K562 (cell line): ENCODE data around the gene TUBA1B. TPM values are rescaled to one million over a fixed set of nuclear protein-coding genes. Genes with fewer than 3 reads are reported as not detected.

Experiments used
- BCOR ChIP-seq: fragments of 450-650 bp; IDR thresholded peaks from 2 replicates; pipeline ENCODE4 v1.6.1; 2016
- EP300 ChIP-seq: IDR thresholded peaks from 2 replicates; pipeline ENCODE4 v1.6.1; 2012; ENCODE audit warnings: low read length, improper control_type of control experiment
- FOXK1 ChIP-seq: sonication (generic); formaldehyde crosslinking; IDR thresholded peaks from 2 replicates; pipeline ENCODE4 v1.8.0; 2022; ENCODE audit warnings: missing genetic modification reagents, mild to moderate bottlenecking, borderline replicate concordance
- FOXK2 ChIP-seq, 2 experiments: fragments of 450-650 bp; IDR thresholded peaks in 1 of 2; conservative IDR thresholded peaks in 1 of 2; 2 replicates each; pipeline ENCODE4 v1.6.1; 2016; ENCODE audit warnings: low read depth in 2 of 2, mild to moderate bottlenecking in 1 of 2
- KDM1A ChIP-seq, 2 experiments: fragments of 450-650 bp; IDR thresholded peaks; 2 replicates each; pipeline ENCODE4 v1.6.1; 2016; ENCODE audit warnings: mild to moderate bottlenecking in 2 of 2
- MAFF ChIP-seq: IDR thresholded peaks from 2 replicates; pipeline ENCODE4 v1.6.1; 2012; ENCODE audit warnings: low read length, improper control_type of control experiment
- MED1 ChIP-seq: sonication (generic); formaldehyde crosslinking; IDR thresholded peaks from 2 replicates; pipeline ENCODE4 v1.8.1; 2023; ENCODE audit warnings: missing genetic modification reagents, borderline replicate concordance
- MTA2 ChIP-seq: fragments of 450-650 bp; IDR thresholded peaks from 2 replicates; pipeline ENCODE4 v1.6.1; 2016; ENCODE audit warnings: low read depth
- RAD21 ChIP-seq, 2 experiments: fragments of 250-450 bp in 1 of 2; fragments of 450-650 bp in 1 of 2; sonication (Bioruptor Pico) in 1 of 2; formaldehyde crosslinking in 1 of 2; IDR thresholded peaks in 1 of 2; conservative IDR thresholded peaks in 1 of 2; 2 replicates each; pipeline versions ENCODE4 v1.4.0 to v1.8.0; 2020 to 2022; ENCODE audit warnings: mild to moderate bottlenecking in 2 of 2, moderate library complexity in 1 of 2
- RAD51 ChIP-seq: fragments of 450-650 bp; IDR thresholded peaks from 2 replicates; pipeline ENCODE4 v1.7.1; 2016; ENCODE audit warnings: low read depth, mild to moderate bottlenecking, borderline replicate concordance
- SAFB ChIP-seq: fragments of 200-400 bp; formaldehyde crosslinking; IDR thresholded peaks from 2 replicates; pipeline ENCODE4 v1.6.1; 2017; ENCODE audit warnings: low read depth, low read length, borderline replicate concordance
- SMARCE1 ChIP-seq: fragments of 450-650 bp; IDR thresholded peaks from 2 replicates; pipeline ENCODE4 v1.7.1; 2016; ENCODE audit warnings: mild to moderate bottlenecking
- SPI1 ChIP-seq: IDR thresholded peaks from 2 replicates; pipeline ENCODE4 v1.6.1; 2011; ENCODE audit warnings: low read depth, low read length, control low read depth, borderline replicate concordance
- WHSC1 ChIP-seq: IDR thresholded peaks from one replicate; pipeline ENCODE4 v1.6.1; 2012; ENCODE audit warnings: low read length, control low read depth, inconsistent platforms
- ZKSCAN3 ChIP-seq: fragments of 250-450 bp; sonication (Bioruptor Pico); IDR thresholded peaks from 2 replicates; pipeline ENCODE4 v1.4.0; 2020
- ZNF224 ChIP-seq: sonication (generic); formaldehyde crosslinking; IDR thresholded peaks from 2 replicates; pipeline ENCODE4 v1.8.0; 2022; ENCODE audit warnings: mild to moderate bottlenecking, missing genetic modification reagents
- ZNF324 ChIP-seq: fragments of 250-450 bp; sonication (Bioruptor Pico); IDR thresholded peaks from 2 replicates; pipeline ENCODE4 v1.4.0; 2020; ENCODE audit warnings: mild to moderate bottlenecking
- ZNF644 ChIP-seq: fragments of 200-800 bp; sonication (Bioruptor generic); IDR thresholded peaks from 2 replicates; pipeline ENCODE4 v1.6.1; 2016; ENCODE audit warnings: low read depth, missing genetic modification characterization, missing compliant biosample characterization
- ZNF830 ChIP-seq: fragments of 250-450 bp; sonication (Bioruptor Pico); IDR thresholded peaks from 2 replicates; pipeline ENCODE4 v1.5.0; 2021; ENCODE audit warnings: mild to moderate bottlenecking
- polyA plus RNA-seq, 8 experiments: library from polyadenylated mRNA; depleted of rRNA in 4 of 8; stranded (reverse) in 5 of 8; unstranded in 3 of 8; fragments of >200 nt; fragmentation: Nextera tagmentation in 2 of 8; fragmentation: Illumina TruSeq in 1 of 8; extraction: Ambion mirVana in 2 of 8; extraction: Trizol in 1 of 8; gene quantifications; 2 replicates each; pipeline versions ENCODE4 v1.2.1 to v1.2.3, GENCODE V29; 2011 to 2014; ENCODE audit warnings: inconsistent platforms in 1 of 8, missing spikeins in 1 of 8
- total RNA-seq, 7 experiments: library from RNA; depleted of rRNA in 6 of 7; stranded (reverse); fragments of >200 nt in 6 of 7; fragmentation: Illumina TruSeq in 2 of 7; extraction: Trizol in 2 of 7; gene quantifications; 2 replicates each; pipeline versions ENCODE4 v1.2.1 to v1.2.3, GENCODE V29; 2011 to 2021; ENCODE audit warnings: low replicate concordance in 1 of 7
- TF ChIP-seq, protein P1 (sequence below): fragments of 250-450 bp; sonication (Bioruptor Pico); IDR thresholded peaks from 2 replicates; pipeline ENCODE4 v1.8.0; 2021; ENCODE audit warnings: moderate library complexity, mild to moderate bottlenecking, inconsistent platforms
- TF ChIP-seq, protein P2 (sequence below): fragments of 250-450 bp; sonication (Bioruptor Pico); IDR thresholded peaks from 2 replicates; pipeline ENCODE4 v1.5.0; 2021; ENCODE audit warnings: mild to moderate bottlenecking, borderline replicate concordance
- TF ChIP-seq, protein P3 (sequence below): fragments of 250-450 bp; sonication (Bioruptor Pico); IDR thresholded peaks from 2 replicates; pipeline ENCODE4 v1.6.1; 2021; ENCODE audit warnings: mild to moderate bottlenecking
- TF ChIP-seq, protein P4 (sequence below): sonication (generic); IDR thresholded peaks from 2 replicates; pipeline ENCODE4 v1.6.1; 2016
- TF ChIP-seq, protein P5 (sequence below), 2 experiments: fragments of 450-650 bp in 1 of 2; sonication (generic) in 1 of 2; formaldehyde crosslinking in 1 of 2; IDR thresholded peaks in 1 of 2; conservative IDR thresholded peaks in 1 of 2; 2 replicates each; pipeline versions ENCODE4 v1.6.1 to v1.8.1; 2016 to 2023; ENCODE audit warnings: mild to moderate bottlenecking in 2 of 2, moderate library complexity in 2 of 2, inconsistent platforms in 1 of 2, missing genetic modification reagents in 1 of 2
- TF ChIP-seq, protein P6 (sequence below): IDR thresholded peaks from 2 replicates; pipeline ENCODE4 v1.6.1; 2016; ENCODE audit warnings: missing genetic modification characterization, missing compliant biosample characterization

The TUBA1B gene
- total and polyA plus RNA-seq, 9 of the 15 experiments (the other 6 are each of a cell fraction or from before 2014, with no cell fraction given): 2,189 to 4,624 (median 2,628) TPM

DNA sequence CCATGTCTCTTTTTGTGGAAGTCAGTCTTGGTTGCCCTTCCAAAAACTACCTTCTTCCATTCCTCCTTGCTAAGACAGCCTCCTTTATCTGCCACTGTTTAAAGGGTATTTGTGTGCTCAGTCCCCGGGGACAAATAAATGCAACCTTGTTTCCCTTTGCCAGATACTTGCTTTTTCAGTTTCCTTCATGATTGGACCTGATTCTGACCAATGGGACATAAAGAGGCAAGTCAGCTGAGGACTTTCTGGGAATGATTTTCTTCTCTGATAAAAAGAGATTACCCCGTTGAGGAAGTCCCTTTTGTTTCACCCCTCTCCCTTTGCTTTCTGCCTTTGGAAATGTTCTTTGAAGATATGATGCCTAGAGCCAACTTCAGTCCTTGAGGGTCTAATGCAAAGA, 7.4 kb upstream of the TUBA1B start (continued):
- TF ChIP-seq, protein P1, sequence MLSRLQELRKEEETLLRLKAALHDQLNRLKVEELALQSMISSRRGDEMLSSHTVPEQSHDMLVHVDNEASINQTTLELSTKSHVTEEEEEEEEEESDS (CRISPR knock-in tag): no peak
- TF ChIP-seq, protein P2, sequence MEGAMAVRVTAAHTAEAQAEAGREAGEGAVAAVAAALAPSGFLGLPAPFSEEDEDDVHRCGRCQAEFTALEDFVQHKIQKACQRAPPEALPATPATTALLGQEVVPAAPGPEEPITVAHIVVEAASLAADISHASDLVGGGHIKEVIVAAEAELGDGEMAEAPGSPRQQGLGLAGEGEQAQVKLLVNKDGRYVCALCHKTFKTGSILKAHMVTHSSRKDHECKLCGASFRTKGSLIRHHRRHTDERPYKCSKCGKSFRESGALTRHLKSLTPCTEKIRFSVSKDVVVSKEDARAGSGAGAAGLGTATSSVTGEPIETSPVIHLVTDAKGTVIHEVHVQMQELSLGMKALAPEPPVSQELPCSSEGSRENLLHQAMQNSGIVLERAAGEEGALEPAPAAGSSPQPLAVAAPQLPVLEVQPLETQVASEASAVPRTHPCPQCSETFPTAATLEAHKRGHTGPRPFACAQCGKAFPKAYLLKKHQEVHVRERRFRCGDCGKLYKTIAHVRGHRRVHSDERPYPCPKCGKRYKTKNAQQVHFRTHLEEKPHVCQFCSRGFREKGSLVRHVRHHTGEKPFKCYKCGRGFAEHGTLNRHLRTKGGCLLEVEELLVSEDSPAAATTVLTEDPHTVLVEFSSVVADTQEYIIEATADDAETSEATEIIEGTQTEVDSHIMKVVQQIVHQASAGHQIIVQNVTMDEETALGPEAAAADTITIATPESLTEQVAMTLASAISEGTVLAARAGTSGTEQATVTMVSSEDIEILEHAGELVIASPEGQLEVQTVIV (CRISPR knock-in tag): no peak
- TF ChIP-seq ZNF830 (CRISPR knock-in tag) (no peak), ZNF324 (CRISPR knock-in tag) (no peak), RAD51 (peak; percentile 84), WHSC1 (no peak), FOXK1 (CRISPR knock-in tag) (no peak), SMARCE1 (no peak; the same call in 1 of the 2 replicates), ZKSCAN3 (CRISPR knock-in tag) (no peak), MED1 (CRISPR knock-in tag) (no peak), MAFF (no peak), ZNF644 (tag) (no peak), SPI1 (peak; percentile 67; the same call in 1 of the 2 replicates), KDM1A (IDR thresholded peaks at IDR 0.05) (no peak), BCOR (no peak), SAFB (no peak), MTA2 (no peak), EP300 (no peak), ZNF224 (CRISPR knock-in tag) (no peak), FOXK2 (conservative IDR thresholded peaks at IDR 0.05 in 1 of 2, IDR thresholded peaks at IDR 0.05 in 1 of 2; ENCODE audit: low read depth in 2 of 2) (peak; percentile 30 to 52; a peak in 1 of 4 replicates), RAD21 (CRISPR knock-in tag; conservative IDR thresholded peaks at IDR 0.05 in 1 of 2, IDR thresholded peaks at IDR 0.05 in 1 of 2) (no peak)
- TF ChIP-seq, protein P3, sequence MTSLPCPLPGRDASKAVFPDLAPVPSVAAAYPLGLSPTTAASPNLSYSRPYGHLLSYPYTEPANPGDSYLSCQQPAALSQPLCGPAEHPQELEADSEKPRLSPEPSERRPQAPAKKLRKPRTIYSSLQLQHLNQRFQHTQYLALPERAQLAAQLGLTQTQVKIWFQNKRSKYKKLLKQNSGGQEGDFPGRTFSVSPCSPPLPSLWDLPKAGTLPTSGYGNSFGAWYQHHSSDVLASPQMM (CRISPR knock-in tag): no peak
- TF ChIP-seq, protein P4, sequence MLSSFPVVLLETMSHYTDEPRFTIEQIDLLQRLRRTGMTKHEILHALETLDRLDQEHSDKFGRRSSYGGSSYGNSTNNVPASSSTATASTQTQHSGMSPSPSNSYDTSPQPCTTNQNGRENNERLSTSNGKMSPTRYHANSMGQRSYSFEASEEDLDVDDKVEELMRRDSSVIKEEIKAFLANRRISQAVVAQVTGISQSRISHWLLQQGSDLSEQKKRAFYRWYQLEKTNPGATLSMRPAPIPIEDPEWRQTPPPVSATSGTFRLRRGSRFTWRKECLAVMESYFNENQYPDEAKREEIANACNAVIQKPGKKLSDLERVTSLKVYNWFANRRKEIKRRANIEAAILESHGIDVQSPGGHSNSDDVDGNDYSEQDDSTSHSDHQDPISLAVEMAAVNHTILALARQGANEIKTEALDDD: no peak
- TF ChIP-seq, protein P5, sequence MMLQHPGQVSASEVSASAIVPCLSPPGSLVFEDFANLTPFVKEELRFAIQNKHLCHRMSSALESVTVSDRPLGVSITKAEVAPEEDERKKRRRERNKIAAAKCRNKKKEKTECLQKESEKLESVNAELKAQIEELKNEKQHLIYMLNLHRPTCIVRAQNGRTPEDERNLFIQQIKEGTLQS (IDR thresholded peaks at IDR 0.05): no peak
- TF ChIP-seq, protein P5 (CRISPR knock-in tag; conservative IDR thresholded peaks at IDR 0.05): no peak
- TF ChIP-seq, protein P6, sequence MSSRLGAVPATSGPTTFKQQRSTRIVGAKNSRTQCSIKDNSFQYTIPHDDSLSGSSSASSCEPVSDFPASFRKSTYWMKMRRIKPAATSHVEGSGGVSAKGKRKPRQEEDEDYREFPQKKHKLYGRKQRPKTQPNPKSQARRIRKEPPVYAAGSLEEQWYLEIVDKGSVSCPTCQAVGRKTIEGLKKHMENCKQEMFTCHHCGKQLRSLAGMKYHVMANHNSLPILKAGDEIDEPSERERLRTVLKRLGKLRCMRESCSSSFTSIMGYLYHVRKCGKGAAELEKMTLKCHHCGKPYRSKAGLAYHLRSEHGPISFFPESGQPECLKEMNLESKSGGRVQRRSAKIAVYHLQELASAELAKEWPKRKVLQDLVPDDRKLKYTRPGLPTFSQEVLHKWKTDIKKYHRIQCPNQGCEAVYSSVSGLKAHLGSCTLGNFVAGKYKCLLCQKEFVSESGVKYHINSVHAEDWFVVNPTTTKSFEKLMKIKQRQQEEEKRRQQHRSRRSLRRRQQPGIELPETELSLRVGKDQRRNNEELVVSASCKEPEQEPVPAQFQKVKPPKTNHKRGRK (tag): no peak
